GM21528 (cell line): ENCODE data around the gene IL7R.
"Not testable (repeated sequence)": the region's sequence is repeated elsewhere in the genome, so short reads cannot be mapped to it uniquely, and the experiment has no call there.

Experiments
- ATAC-seq: cut with Tn5 transposase; IDR thresholded peaks from one replicate; pipeline ENCODE4 v1.9.1; 2021; ENCODE audit warnings: mild to moderate bottlenecking, moderate library complexity; ENCODE audit not compliant: unreplicated experiment, low FRiP score

IL7R gene

GRCh38 chr5:35835796-35836742 lies 20.6 kb upstream of the IL7R start:
- ATAC-seq, result no peak

- no peak for ATAC-seq
Observed at GRCh38 chr5:35838370-35839042, 18.2 kb upstream of the IL7R start.

- no peak for ATAC-seq
Observed at GRCh38 chr5:35842856-35843255, 13.8 kb upstream of the IL7R start.

- ATAC-seq, result not testable (repeated sequence)
Observed at GRCh38 chr5:35845508-35845907, 11.2 kb upstream of the IL7R start.

GRCh38 chr5:35847491-35847890 lies 9.2 kb upstream of the IL7R start:
- no peak for ATAC-seq

- ATAC-seq, result no peak
Observed at GRCh38 chr5:35847961-35848360, 8.7 kb upstream of the IL7R start.

GRCh38 chr5:35849860-35850259 lies 6.8 kb upstream of the IL7R start:
- no peak for ATAC-seq

- ATAC-seq, result no peak
Observed at GRCh38 chr5:35850967-35851680, 5.6 kb upstream of the IL7R start.

GRCh38 chr5:35852084-35852734 lies 4.5 kb upstream of the IL7R start:
- ATAC-seq, result no peak

- ATAC-seq, result no peak
Observed at GRCh38 chr5:35852773-35853172, 3.9 kb upstream of the IL7R start.

GRCh38 chr5:35853631-35854030 lies 3.1 kb upstream of the IL7R start:
- ATAC-seq, result no peak

GRCh38 chr5:35854248-35854647 lies 2.4 kb upstream of the IL7R start:
- no peak for ATAC-seq

- no peak for ATAC-seq
Observed at GRCh38 chr5:35855187-35855586, 1.5 kb upstream of the IL7R start.

GRCh38 chr5:35856186-35856764 lies 416 bp upstream of the IL7R start:
- not testable (repeated sequence) for ATAC-seq

- no peak for ATAC-seq
Observed at GRCh38 chr5:35857606-35858205, 1.0 kb downstream of the IL7R start.

GRCh38 chr5:35859101-35859661 lies 2.5 kb downstream of the IL7R start:
- no peak for ATAC-seq

- ATAC-seq, result no peak
Observed at GRCh38 chr5:35860686-35861085, 4.0 kb downstream of the IL7R start.

- no peak for ATAC-seq
Observed at GRCh38 chr5:35861718-35862117, 5.0 kb downstream of the IL7R start.

GRCh38 chr5:35862126-35862525 lies 5.4 kb downstream of the IL7R start:
- ATAC-seq, result no peak

GRCh38 chr5:35863159-35863558 lies 6.5 kb downstream of the IL7R start:
- no peak for ATAC-seq
